ENCODE measurements around the gene ODC1.

ODC1 gene

GRCh38 chr2:10433264-10433946, 14.7 kb downstream of the ODC1 start:
- Histone ChIP-seq H3K14ac (ENCODE audit: low read length in 2 of 2) (no peak overlapping the region), H2BK15ac (ENCODE audit: low read depth, poor library complexity, severe bottlenecking) (no peak overlapping the region), H3K4me3 (ENCODE audit: insufficient read depth in 1 of 2, low read depth in 1 of 2, low read length in 2 of 2) (no peak overlapping the region), H3K4ac (ENCODE audit: low read depth in 1 of 2, low read length in 2 of 2) (no peak overlapping the region), H3K9me3 (ENCODE audit: control insufficient read depth, low read length) (no peaks in the 10 kb centered on the region), H3K23ac (ENCODE audit: low read length in 2 of 2) (no peak overlapping the region), H3K79me1 (replicated peaks; ENCODE audit: low read length, poor library complexity, severe bottlenecking) (no peaks in the 10 kb centered on the region), H3K9ac (ENCODE audit: low read length) (no peak overlapping the region), H2AK5ac (ENCODE audit: low read length, severe bottlenecking) (no peak overlapping the region), H3K18ac (ENCODE audit: low read depth in 1 of 2, low read length in 2 of 2) (peak overlapping the region in 1 of 2 experiments; percentile 13), H3K27ac (ENCODE audit: low read length, poor library complexity, severe bottlenecking) (no peak overlapping the region), H2AFZ (ENCODE audit: low read depth, low read length) (no peak overlapping the region), H4K91ac (ENCODE audit: low read length) (no peak overlapping the region), H2BK12ac (ENCODE audit: low read length in 2 of 2) (no peak overlapping the region), H3K4me2 (ENCODE audit: low read length, poor library complexity, severe bottlenecking) (no peak overlapping the region), H2BK120ac (ENCODE audit: low read depth, low read length) (no peak overlapping the region), H3K36me3 (ENCODE audit: control insufficient read depth in 1 of 2, insufficient read depth in 2 of 2, low read depth in 1 of 2, low read length in 2 of 2) (no peaks in the 10 kb centered on the region), H2BK5ac (ENCODE audit: low read depth, low read length, poor library complexity, severe bottlenecking) (no peak overlapping the region), H3K27me3 (ENCODE audit: control insufficient read depth in 1 of 2, insufficient read depth in 1 of 2, low read length in 2 of 2) (peaks cover 0 to 11% of the 10 kb centered on the region in 2 experiments), H4K8ac (ENCODE audit: low read length) (no peak overlapping the region), H3K4me1 (ENCODE audit: control insufficient read depth, insufficient read depth, low read depth, low read length) (peaks cover 29% of the 10 kb centered on the region)
- whole genome bisulfite sequencing = 96% methylated on average over 10 of the region's 10 CpGs
- no peak for DNase-seq

GRCh38 chr2:10432311-10433181, 15.6 kb downstream of the ODC1 start:
- no peak overlapping the region for H2AK5ac ChIP-seq (ENCODE audit: low read length, severe bottlenecking)

GRCh38 chr2:10431797-10432196, 16.3 kb downstream of the ODC1 start:
- Histone ChIP-seq H2BK120ac (ENCODE audit: low read depth, low read length) (no peak overlapping the region), H3K9ac (ENCODE audit: low read length) (no peak overlapping the region), H2BK12ac (ENCODE audit: low read length in 2 of 2) (no peak overlapping the region), H3K4me2 (ENCODE audit: low read length, poor library complexity, severe bottlenecking) (peak overlapping the region; percentile 57), H3K4ac (ENCODE audit: low read depth in 1 of 2, low read length in 2 of 2) (no peak overlapping the region), H2BK15ac (ENCODE audit: low read depth, poor library complexity, severe bottlenecking) (no peak overlapping the region), H3K79me1 (replicated peaks; ENCODE audit: low read length, poor library complexity, severe bottlenecking) (no peaks in the 10 kb centered on the region), H3K4me1 (ENCODE audit: control insufficient read depth, insufficient read depth, low read depth, low read length) (peaks cover 29% of the 10 kb centered on the region), H4K91ac (ENCODE audit: low read length) (peak overlapping the region; percentile 36), H3K9me3 (ENCODE audit: control insufficient read depth, low read length) (no peaks in the 10 kb centered on the region), H3K27me3 (ENCODE audit: control insufficient read depth in 1 of 2, insufficient read depth in 1 of 2, low read length in 2 of 2) (peaks cover 0 to 11% of the 10 kb centered on the region in 2 experiments), H4K8ac (ENCODE audit: low read length) (no peak overlapping the region), H3K36me3 (ENCODE audit: control insufficient read depth in 1 of 2, insufficient read depth in 2 of 2, low read depth in 1 of 2, low read length in 2 of 2) (peaks cover 2 to 12% of the 10 kb centered on the region in 2 experiments), H3K23ac (ENCODE audit: low read length in 2 of 2) (no peak overlapping the region), H3K14ac (ENCODE audit: low read length in 2 of 2) (no peak overlapping the region), H3K4me3 (ENCODE audit: insufficient read depth in 1 of 2, low read depth in 1 of 2, low read length in 2 of 2) (peak overlapping the region in 1 of 2 experiments; percentile 69), H3K18ac (ENCODE audit: low read depth in 1 of 2, low read length in 2 of 2) (no peak overlapping the region), H2AFZ (ENCODE audit: low read depth, low read length) (peak overlapping the region; percentile 30), H2AK5ac (ENCODE audit: low read length, severe bottlenecking) (peak overlapping the region; percentile 29), H2BK5ac (ENCODE audit: low read depth, low read length, poor library complexity, severe bottlenecking) (no peak overlapping the region), H3K27ac (ENCODE audit: low read length, poor library complexity, severe bottlenecking) (no peak overlapping the region)
- DNase-seq = no peak
- 65% methylated on average over 16 of the region's 16 CpGs for WGBS

More at GRCh38 chr2:10432311-10433181, 15.6 kb downstream of the ODC1 start:
- peak overlapping the region; percentile 57 for H3K4me2 ChIP-seq (ENCODE audit: low read length, poor library complexity, severe bottlenecking)
- peaks cover 0 to 11% of the 10 kb centered on the region in 2 experiments for H3K27me3 ChIP-seq (ENCODE audit: control insufficient read depth in 1 of 2, insufficient read depth in 1 of 2, low read length in 2 of 2)
- H3K36me3 ChIP-seq (ENCODE audit: control insufficient read depth in 1 of 2, insufficient read depth in 2 of 2, low read depth in 1 of 2, low read length in 2 of 2) = peaks cover 0 to 5% of the 10 kb centered on the region in 2 experiments
- no peak overlapping the region for H2AFZ ChIP-seq (ENCODE audit: low read depth, low read length)
- no peak for DNase-seq
- no peak overlapping the region for H3K27ac ChIP-seq (ENCODE audit: low read length, poor library complexity, severe bottlenecking)
- H2BK5ac ChIP-seq (ENCODE audit: low read depth, low read length, poor library complexity, severe bottlenecking) = no peak overlapping the region
- no peak overlapping the region for H2BK120ac ChIP-seq (ENCODE audit: low read depth, low read length)
- no peaks in the 10 kb centered on the region for H3K79me1 ChIP-seq (replicated peaks; ENCODE audit: low read length, poor library complexity, severe bottlenecking)
- H2BK15ac ChIP-seq (ENCODE audit: low read depth, poor library complexity, severe bottlenecking) = no peak overlapping the region
- H3K4ac ChIP-seq (ENCODE audit: low read depth in 1 of 2, low read length in 2 of 2) = no peak overlapping the region
- H3K23ac ChIP-seq (ENCODE audit: low read length in 2 of 2) = no peak overlapping the region
- H3K9me3 ChIP-seq (ENCODE audit: control insufficient read depth, low read length) = no peaks in the 10 kb centered on the region
- WGBS = 61% methylated on average over 45 of the region's 49 CpGs
- H3K4me1 ChIP-seq (ENCODE audit: control insufficient read depth, insufficient read depth, low read depth, low read length) = peaks cover 29% of the 10 kb centered on the region
- H3K14ac ChIP-seq (ENCODE audit: low read length in 2 of 2) = no peak overlapping the region
- peak overlapping the region; percentile 52 to 69 for H3K4me3 ChIP-seq (ENCODE audit: insufficient read depth in 1 of 2, low read depth in 1 of 2, low read length in 2 of 2)
- peak overlapping the region in 1 of 2 experiments; percentile 25 for H2BK12ac ChIP-seq (ENCODE audit: low read length in 2 of 2)
- no peak overlapping the region for H3K18ac ChIP-seq (ENCODE audit: low read depth in 1 of 2, low read length in 2 of 2)
- H4K8ac ChIP-seq (ENCODE audit: low read length) = peak overlapping the region; percentile 20
- no peak overlapping the region for H4K91ac ChIP-seq (ENCODE audit: low read length)
- H3K9ac ChIP-seq (ENCODE audit: low read length) = peak overlapping the region; percentile 11

Data from mesenchymal stem cell (in vitro differentiated cells and primary cell).